HG03280 (cell line): ENCODE results near the gene PLPP3.

Experiments used
- ATAC-seq: cut with Tn5 transposase; IDR thresholded peaks from one replicate; pipeline ENCODE4 v1.9.1; 2021; ENCODE audit warnings: mild to moderate bottlenecking, moderate library complexity; ENCODE audit not compliant: unreplicated experiment

The PLPP3 gene

GRCh38 chr1:56577406-56578137 is 1.8 kb downstream of the PLPP3 start:
- ATAC-seq, result no peak

GRCh38 chr1:56576880-56577405 is 2.4 kb downstream of the PLPP3 start:
- no peak for ATAC-seq

- no peak for ATAC-seq
Measured at GRCh38 chr1:56575865-56576264, 3.5 kb downstream of the PLPP3 start.

- no peak for ATAC-seq
Measured at GRCh38 chr1:56574794-56575193, 4.6 kb downstream of the PLPP3 start.

- ATAC-seq, result no peak
Measured at GRCh38 chr1:56573311-56573710, 6.1 kb downstream of the PLPP3 start.

- ATAC-seq, result no peak
Measured at GRCh38 chr1:56572334-56573050, 6.9 kb downstream of the PLPP3 start.

- ATAC-seq, result no peak
Measured at GRCh38 chr1:56571448-56571847, 7.9 kb downstream of the PLPP3 start.

GRCh38 chr1:56570924-56571372 is 8.4 kb downstream of the PLPP3 start:
- ATAC-seq, result no peak

GRCh38 chr1:56569661-56570060 is 9.7 kb downstream of the PLPP3 start:
- ATAC-seq, result no peak

GRCh38 chr1:56566994-56567393 is 12.4 kb downstream of the PLPP3 start:
- no peak for ATAC-seq

- ATAC-seq, result no peak
Measured at GRCh38 chr1:56566061-56566744, 13.2 kb downstream of the PLPP3 start.

GRCh38 chr1:56564615-56565014 is 14.7 kb downstream of the PLPP3 start:
- ATAC-seq, result no peak

GRCh38 chr1:56563568-56563967 is 15.8 kb downstream of the PLPP3 start:
- ATAC-seq, result no peak

- ATAC-seq, result no peak
Measured at GRCh38 chr1:56562891-56563452, 16.4 kb downstream of the PLPP3 start.

GRCh38 chr1:56561227-56562019 is 17.9 kb downstream of the PLPP3 start:
- no peak for ATAC-seq

GRCh38 chr1:56557746-56558145 is 21.6 kb downstream of the PLPP3 start:
- no peak for ATAC-seq

- ATAC-seq, result no peak
Measured at GRCh38 chr1:56555448-56555847, 23.9 kb downstream of the PLPP3 start.

- ATAC-seq, result no peak
Measured at GRCh38 chr1:56553046-56553445, 26.3 kb downstream of the PLPP3 start.

GRCh38 chr1:56552349-56552748 is 27.0 kb downstream of the PLPP3 start:
- ATAC-seq, result no peak

GRCh38 chr1:56551691-56552090 is 27.7 kb downstream of the PLPP3 start:
- no peak for ATAC-seq

GRCh38 chr1:56550859-56551188 is 28.5 kb downstream of the PLPP3 start:
- no peak for ATAC-seq
